ENCODE results near the gene LAMB4. TPM values are rescaled to one million over a fixed set of nuclear protein-coding genes. Genes with fewer than 3 reads are reported as not detected.
"Not testable (repeated sequence)": the region's sequence is repeated elsewhere in the genome, so short reads cannot be mapped to it uniquely, and the experiment has no call there.

LAMB4 gene
- total RNA-seq, 1 experiment from 2014 or later, result 0.13 TPM

DNA sequence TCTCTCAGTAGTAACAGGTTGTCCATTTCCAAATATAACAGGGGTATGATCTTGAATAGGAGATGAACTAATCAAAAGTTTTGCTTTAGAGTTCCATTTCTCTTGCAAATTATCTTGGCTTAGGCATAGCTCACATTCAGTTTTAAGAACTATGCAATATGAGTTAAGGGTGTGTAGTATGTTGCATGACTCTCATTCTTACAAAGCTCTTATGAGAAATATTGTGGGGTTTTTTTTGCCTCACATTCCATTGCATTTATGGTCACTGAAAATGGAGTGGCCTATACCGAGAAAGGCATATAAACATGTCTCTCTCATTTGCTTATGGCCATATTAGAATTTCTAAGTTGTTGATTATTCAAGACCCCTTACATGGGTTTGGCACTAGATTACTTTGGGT lies 78.7 kb downstream of the LAMB4 start:
- Histone ChIP-seq H3K36me3 (no peaks in the 10 kb centered on the region), H3K27me3 (replicated peaks) (no peaks in the 10 kb centered on the region), H3K4me3 (no peak overlapping the region), H3K4me1 (replicated peaks) (no peaks in the 10 kb centered on the region), H3K27ac (no peak overlapping the region), H3K9me3 (replicated peaks) (no peaks in the 10 kb centered on the region)
- no peak for DNase-seq (ENCODE audit: low read depth in 1 of 2, low spot score in 2 of 2)

DNA sequence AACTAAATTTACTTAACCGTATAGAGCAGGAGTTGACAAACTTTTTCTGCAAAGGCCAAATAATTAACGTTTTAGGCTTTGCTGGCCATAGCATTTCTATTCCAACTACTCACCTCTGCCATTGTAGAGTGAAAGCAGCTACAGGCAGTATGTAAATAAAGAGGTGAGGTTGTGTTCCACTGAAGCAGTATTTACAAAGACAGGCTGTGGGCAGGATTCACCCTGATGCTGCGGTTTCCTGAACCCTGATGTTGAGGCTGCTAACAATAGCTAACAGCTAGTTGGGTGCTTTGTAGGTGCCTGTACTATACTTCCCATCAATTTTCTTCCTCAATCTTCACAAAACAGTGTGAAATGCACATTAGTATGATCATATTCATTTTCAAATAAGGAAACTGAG lies 80.2 kb downstream of the LAMB4 start:
- Histone ChIP-seq H3K9me3 (replicated peaks) (no peaks in the 10 kb centered on the region), H3K4me3 (no peak overlapping the region), H3K36me3 (no peaks in the 10 kb centered on the region), H3K27me3 (replicated peaks) (no peaks in the 10 kb centered on the region), H3K27ac (no peak overlapping the region), H3K4me1 (replicated peaks) (no peaks in the 10 kb centered on the region)
- no peak for DNase-seq (ENCODE audit: low read depth in 1 of 2, low spot score in 2 of 2)

DNA sequence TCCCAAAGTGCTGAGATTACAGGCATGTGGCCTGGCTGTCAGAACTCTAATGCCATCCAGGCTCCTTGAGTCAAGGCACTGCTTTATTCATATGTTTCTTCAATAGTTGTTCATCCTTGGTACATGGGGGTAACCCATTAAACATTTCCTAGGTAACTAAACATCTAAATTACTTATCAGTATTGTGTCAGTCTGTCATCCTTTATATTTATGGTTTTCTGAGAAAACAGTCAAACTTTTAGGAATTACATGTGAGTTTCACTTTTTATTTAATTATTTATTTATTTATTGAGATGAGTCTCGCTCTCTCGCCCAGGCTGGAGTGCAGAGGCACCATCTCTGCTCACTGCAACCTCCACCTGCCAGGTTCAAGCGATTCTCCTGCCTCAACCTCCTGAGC lies 81.7 kb downstream of the LAMB4 start:
- no peak for DNase-seq (ENCODE audit: low read depth in 1 of 2, low spot score in 2 of 2)
- H3K4me1 ChIP-seq (replicated peaks), result no peaks in the 10 kb centered on the region
- no peak overlapping the region for H3K27ac ChIP-seq
- no peaks in the 10 kb centered on the region for H3K36me3 ChIP-seq
- no peak overlapping the region for H3K4me3 ChIP-seq
- no peaks in the 10 kb centered on the region for H3K27me3 ChIP-seq (replicated peaks)
- no peaks in the 10 kb centered on the region for H3K9me3 ChIP-seq (replicated peaks)

DNA sequence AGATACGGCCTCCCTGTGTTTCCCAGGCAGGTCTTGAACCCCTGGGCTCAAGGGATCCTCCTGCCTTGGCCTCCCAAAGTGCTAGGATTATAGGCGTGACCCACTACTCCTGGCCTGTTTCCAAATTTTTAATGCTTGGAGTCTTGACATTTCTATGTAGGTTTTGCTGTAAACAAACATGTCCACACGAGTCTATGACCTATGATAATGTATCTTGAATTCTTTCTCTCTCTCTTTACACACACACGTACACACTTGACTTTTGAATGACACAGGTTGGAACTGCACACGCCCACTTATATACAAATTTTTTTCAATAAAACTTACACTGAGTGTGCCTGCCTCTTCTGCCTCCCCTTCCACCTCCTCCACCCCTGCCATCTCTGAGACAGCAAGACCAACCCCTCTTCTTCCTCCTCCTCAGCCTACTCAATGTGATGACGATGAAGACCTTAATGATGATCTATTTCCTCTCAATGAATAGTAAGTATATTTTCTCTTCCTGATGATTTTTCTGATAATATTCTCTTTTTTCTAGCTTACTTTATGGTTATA lies 83.1 kb downstream of the LAMB4 start:
- H3K4me1 ChIP-seq (replicated peaks), result no peaks in the 10 kb centered on the region
- no peaks in the 10 kb centered on the region for H3K36me3 ChIP-seq
- H3K4me3 ChIP-seq, result no peak overlapping the region
- H3K27ac ChIP-seq, result no peak overlapping the region
- no peaks in the 10 kb centered on the region for H3K9me3 ChIP-seq (replicated peaks)
- DNase-seq (ENCODE audit: low read depth in 1 of 2, low spot score in 2 of 2), result no peak
- no peaks in the 10 kb centered on the region for H3K27me3 ChIP-seq (replicated peaks)

DNA sequence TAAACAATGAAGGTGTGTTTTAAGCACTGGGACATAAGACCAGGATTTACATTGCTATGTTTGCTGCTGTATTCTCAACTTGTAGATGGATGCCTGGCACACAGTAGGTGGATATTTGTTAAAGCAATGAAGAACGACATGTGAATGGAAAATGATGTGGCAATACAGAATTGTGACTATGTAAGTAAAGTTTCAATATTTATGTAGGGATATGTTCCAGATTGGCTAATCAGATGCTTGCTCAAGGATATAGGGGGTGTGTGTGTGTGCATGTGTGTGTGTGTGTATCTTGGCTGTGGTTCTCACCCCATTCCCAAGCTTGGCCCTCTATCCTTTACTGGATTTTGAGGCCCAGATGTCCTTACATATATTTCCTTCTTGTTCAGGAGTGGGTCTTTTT lies 84.5 kb downstream of the LAMB4 start:
- Histone ChIP-seq H3K27ac (no peak overlapping the region), H3K9me3 (replicated peaks) (no peaks in the 10 kb centered on the region)
- DNase-seq (ENCODE audit: low read depth in 1 of 2, low spot score in 2 of 2), result no peak

DNA sequence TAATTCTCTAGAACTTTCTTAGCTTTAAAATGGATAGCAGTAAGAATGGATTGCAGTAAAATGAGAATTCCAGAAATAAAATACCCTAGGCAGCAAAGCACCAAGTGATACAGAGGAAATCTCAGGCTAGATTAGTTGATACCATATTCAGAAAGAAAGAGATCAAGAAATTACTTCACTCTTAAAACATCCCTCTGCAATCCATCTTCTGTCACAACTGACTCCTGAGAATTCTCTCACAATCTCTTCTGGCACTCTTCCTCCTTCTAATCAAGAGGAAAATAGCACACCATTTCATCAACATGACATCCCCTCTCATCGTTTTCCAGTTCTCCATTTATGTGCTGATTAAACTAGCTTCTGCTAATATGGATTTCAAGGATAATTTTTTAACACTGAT lies 85.0 kb downstream of the LAMB4 start:
- H3K4me3 ChIP-seq, result no peak overlapping the region
- no peaks in the 10 kb centered on the region for H3K4me1 ChIP-seq (replicated peaks)
- H3K27me3 ChIP-seq (replicated peaks), result no peaks in the 10 kb centered on the region
- no peaks in the 10 kb centered on the region for H3K9me3 ChIP-seq (replicated peaks)
- no peak overlapping the region for H3K27ac ChIP-seq
- no peak for DNase-seq (ENCODE audit: low read depth in 1 of 2, low spot score in 2 of 2)
- H3K36me3 ChIP-seq, result no peaks in the 10 kb centered on the region

More for the DNA sequence above, 84.5 kb downstream of the LAMB4 start:
- no peak overlapping the region for H3K4me3 ChIP-seq
- H3K36me3 ChIP-seq, result no peaks in the 10 kb centered on the region
- no peaks in the 10 kb centered on the region for H3K27me3 ChIP-seq (replicated peaks)
- H3K4me1 ChIP-seq (replicated peaks), result no peaks in the 10 kb centered on the region

DNA sequence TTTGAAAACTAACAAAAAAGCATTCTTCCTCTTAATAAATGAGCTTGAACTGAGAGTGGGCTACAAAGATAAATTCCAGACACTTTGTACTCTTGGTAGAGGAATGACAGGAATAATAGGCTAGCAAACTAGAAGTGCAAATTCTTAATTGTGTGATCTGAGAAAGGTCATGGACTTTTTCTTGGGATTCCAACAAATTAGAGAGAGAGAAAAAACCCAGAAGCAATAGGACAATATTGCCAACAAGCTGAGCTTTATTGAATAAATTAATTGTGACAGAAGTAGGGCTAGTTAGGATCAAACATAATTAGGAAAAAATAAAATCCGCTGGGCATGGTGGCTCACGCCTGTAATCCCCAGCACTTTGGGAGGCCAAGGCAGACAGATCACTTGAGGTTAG lies 85.8 kb downstream of the LAMB4 start:
- H3K27ac ChIP-seq, result no peak overlapping the region
- no peak overlapping the region for H3K4me3 ChIP-seq
- no peaks in the 10 kb centered on the region for H3K4me1 ChIP-seq (replicated peaks)
- H3K9me3 ChIP-seq (replicated peaks), result no peaks in the 10 kb centered on the region
- DNase-seq (ENCODE audit: low read depth in 1 of 2, low spot score in 2 of 2), result no peak
- H3K36me3 ChIP-seq, result no peaks in the 10 kb centered on the region
- H3K27me3 ChIP-seq (replicated peaks), result no peaks in the 10 kb centered on the region

DNA sequence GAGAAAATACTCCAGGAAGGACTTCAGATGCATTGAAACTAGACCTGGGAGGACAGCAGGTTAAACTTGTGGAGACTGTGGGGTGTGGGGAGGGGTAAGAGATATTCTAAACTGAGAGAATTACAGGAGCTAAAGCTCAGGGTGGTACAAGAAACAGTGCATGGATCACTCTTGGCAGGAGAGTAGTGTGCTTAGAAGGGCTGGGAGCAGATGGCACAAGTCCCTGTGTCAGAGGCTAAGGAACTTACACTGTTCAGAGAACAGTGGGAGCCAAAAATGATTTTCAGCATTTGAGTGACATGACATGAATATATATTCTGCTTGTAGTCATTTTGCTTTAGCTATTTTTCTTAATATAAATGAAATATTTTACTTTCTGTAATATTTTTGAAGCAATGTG lies 91.2 kb downstream of the LAMB4 start:
- no peaks in the 10 kb centered on the region for H3K36me3 ChIP-seq
- H3K9me3 ChIP-seq (replicated peaks), result no peaks in the 10 kb centered on the region
- no peak overlapping the region for H3K27ac ChIP-seq
- H3K4me3 ChIP-seq, result no peak overlapping the region
- H3K27me3 ChIP-seq (replicated peaks), result no peaks in the 10 kb centered on the region
- no peak for DNase-seq (ENCODE audit: low read depth in 1 of 2, low spot score in 2 of 2)
- H3K4me1 ChIP-seq (replicated peaks), result no peaks in the 10 kb centered on the region

DNA sequence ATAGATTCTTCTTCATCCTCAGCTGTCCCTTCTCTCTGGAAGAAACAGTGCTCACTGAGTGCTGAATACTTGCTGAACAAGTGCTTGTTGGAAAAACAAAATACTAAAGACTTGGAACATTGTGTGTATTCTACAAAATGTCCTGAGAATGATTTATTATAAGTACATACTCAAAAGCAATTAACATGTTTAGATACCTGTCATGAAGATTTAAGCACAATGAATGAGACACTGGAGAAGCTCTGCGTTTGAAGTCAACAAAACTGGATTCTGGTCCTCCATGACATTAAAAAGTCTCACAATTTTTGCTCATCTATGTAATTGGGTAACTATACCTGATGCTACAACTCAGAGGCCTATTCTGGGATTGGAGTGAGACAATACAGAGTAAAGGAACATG lies 92.4 kb downstream of the LAMB4 start:
- Histone ChIP-seq H3K27ac (no peak overlapping the region), H3K4me3 (no peak overlapping the region), H3K9me3 (replicated peaks) (no peaks in the 10 kb centered on the region), H3K4me1 (replicated peaks) (no peaks in the 10 kb centered on the region), H3K27me3 (replicated peaks) (no peaks in the 10 kb centered on the region), H3K36me3 (no peaks in the 10 kb centered on the region)
- no peak for DNase-seq (ENCODE audit: low read depth in 1 of 2, low spot score in 2 of 2)

DNA sequence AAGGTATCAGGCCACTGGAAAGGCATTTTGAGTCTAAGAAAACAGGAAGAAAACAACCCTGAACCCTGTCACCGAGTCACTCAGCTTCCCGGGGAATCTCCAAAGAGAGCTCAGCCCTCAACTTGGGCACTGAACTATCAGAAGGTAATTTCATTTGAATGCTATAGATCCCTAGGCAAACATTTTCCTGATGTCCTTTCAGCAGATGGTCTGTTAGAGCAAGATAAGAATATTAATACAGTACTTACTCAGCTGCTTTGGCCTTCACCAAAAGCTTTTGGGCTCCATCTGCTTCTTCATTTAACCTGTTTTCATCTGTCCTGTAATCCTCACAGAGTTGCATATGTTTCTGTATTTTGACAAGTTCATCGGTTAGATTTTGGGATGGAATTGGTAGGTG lies 93.0 kb downstream of the LAMB4 start:
- no peak for DNase-seq (ENCODE audit: low read depth in 1 of 2, low spot score in 2 of 2)
- Histone ChIP-seq H3K27me3 (replicated peaks) (no peaks in the 10 kb centered on the region), H3K36me3 (no peaks in the 10 kb centered on the region), H3K4me3 (no peak overlapping the region), H3K4me1 (replicated peaks) (0 out of 2 replicates have a peak, but pooled peaks cover 3% of the 10 kb centered on the region), H3K27ac (no peak overlapping the region), H3K9me3 (replicated peaks) (no peaks in the 10 kb centered on the region)

DNA sequence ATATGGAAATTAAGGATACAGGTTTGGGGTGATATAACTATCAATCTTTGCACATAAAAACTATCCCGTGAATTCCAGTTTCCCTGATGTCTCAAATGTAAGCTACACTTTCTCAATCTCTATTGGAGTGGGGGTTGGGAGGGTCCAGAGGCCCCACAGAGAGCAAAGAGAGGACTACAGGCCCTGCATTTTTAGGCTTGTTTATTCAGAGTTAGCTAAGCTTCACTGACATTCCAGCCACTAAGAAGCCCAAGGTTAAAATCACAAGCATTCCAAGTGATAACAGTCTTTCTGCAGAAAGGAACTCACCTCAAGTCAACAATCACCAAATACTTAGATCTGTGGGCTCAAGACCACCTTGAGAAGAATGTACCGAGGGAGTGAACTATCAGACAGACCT lies 95.6 kb downstream of the LAMB4 start:
- Histone ChIP-seq H3K4me3 (no peak overlapping the region), H3K27ac (no peak overlapping the region), H3K36me3 (no peaks in the 10 kb centered on the region), H3K27me3 (replicated peaks) (no peaks in the 10 kb centered on the region), H3K9me3 (replicated peaks) (no peaks in the 10 kb centered on the region), H3K4me1 (replicated peaks) (peaks cover 16% of the 10 kb centered on the region)
- DNase-seq (ENCODE audit: low read depth in 1 of 2, low spot score in 2 of 2), result no peak

DNA sequence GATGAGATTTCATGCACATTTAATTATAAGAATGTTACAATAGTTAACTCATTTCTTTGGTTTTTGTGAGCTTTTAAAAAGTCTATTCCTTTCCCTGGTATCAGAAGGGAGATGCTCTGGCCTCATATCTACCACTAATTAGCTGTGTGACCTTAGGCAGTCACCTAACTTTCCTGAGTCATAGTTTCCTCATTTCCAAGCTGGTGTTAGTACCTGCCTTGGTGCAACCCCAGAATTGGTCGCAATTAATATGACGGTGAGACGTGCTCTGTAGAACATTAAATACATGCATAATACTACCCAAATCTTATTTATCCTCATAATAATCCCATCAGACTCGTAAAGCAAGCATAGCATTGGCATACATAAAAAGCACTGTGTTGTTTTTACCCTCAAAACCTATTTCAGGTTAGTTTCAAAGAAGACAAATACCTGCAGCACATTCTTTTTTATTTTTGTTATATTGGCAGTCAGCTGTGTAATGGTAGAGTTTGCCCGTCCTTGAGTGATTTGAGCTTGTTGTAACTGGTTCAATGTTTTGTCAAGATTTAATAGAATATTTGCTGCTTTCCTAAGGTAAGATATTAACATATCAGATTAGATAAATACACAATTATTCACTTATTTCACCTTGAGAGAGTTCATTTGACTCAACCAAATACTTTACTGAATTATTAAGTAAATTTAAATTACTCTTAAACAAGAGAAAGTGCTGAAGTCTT lies 96.2 kb downstream of the LAMB4 start:
- no peaks in the 10 kb centered on the region for H3K9me3 ChIP-seq (replicated peaks)
- DNase-seq (ENCODE audit: low read depth in 1 of 2, low spot score in 2 of 2), result no peak
- H3K4me1 ChIP-seq (replicated peaks), result peaks cover 20% of the 10 kb centered on the region
- no peaks in the 10 kb centered on the region for H3K27me3 ChIP-seq (replicated peaks)
- H3K36me3 ChIP-seq, result no peaks in the 10 kb centered on the region
- no peak overlapping the region for H3K4me3 ChIP-seq
- no peak overlapping the region for H3K27ac ChIP-seq

DNA sequence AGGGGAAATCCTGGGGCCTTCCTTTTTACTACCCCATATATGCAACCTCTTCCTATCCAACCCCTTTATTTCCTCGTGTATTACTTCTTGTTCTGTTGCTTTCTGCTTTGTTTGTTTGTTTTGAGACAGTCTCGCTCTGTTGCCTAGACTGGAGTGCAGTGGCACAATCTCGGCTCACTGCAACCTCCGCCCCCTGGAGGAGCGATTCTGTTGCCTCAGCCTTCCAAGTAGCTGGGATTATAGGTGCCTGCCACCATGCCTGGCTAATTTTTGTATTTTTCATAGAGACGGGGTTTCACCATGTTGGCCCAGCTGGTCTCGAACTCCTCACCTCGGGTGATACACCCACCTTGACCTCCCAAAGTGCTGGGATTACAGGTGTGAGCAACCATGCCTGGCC lies 96.9 kb downstream of the LAMB4 start:
- DNase-seq (ENCODE audit: low read depth in 1 of 2, low spot score in 2 of 2); H3K4me3 ChIP-seq; H3K36me3 ChIP-seq; H3K9me3 ChIP-seq (replicated peaks); H3K27me3 ChIP-seq (replicated peaks); H3K27ac ChIP-seq: not testable (repeated sequence)
- H3K4me1 ChIP-seq (replicated peaks), result peaks cover 20% of the 10 kb centered on the region

DNA sequence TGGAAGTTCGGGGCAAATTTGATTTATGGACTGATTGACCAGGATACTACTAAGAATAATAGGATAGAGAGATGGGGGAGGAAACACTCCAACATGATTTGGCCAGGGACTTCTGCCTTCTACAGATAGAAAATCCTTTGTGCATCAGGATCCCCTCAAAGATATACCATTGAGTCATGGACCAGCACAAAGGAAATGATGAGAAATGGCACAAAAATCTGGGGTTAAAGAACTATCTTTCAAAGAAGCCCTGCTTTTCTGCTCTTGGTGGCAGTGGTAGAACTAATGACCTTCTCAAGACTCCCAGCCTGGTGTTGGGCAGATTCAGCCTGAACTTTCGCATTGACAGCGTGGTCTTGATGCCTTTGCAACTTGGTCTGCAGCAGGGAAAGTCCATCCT lies 99.6 kb downstream of the LAMB4 start:
- H3K4me1 ChIP-seq (replicated peaks), result peaks cover 20% of the 10 kb centered on the region
- no peaks in the 10 kb centered on the region for H3K9me3 ChIP-seq (replicated peaks)
- H3K27me3 ChIP-seq (replicated peaks), result no peaks in the 10 kb centered on the region
- peak in 1 of 2 experiments; percentile 59 for DNase-seq (ENCODE audit: low read depth in 1 of 2, low spot score in 2 of 2)
- H3K4me3 ChIP-seq, result no peak overlapping the region
- peak overlapping the region; percentile 73 for H3K27ac ChIP-seq
- H3K36me3 ChIP-seq, result no peaks in the 10 kb centered on the region

DNA sequence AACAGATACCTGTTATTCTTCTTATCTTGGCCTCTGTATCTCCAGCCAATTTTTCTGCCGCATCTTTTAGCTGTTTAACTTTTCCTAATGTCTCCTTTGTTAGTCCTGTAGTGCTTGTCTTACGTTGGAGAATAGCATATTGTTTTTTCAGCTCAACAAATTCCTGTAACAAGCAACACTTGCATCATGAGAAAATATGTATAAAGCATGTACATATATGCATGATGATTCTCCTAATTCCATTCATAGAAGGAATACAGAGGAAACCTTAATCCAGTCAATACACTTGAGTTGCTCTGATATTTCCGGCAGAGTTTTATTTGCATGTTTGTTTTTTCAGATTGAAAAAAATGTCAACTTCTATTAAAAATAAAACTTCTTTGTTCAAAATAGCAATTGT lies 101.1 kb downstream of the LAMB4 start:
- Histone ChIP-seq H3K4me1 (replicated peaks) (peaks cover 20% of the 10 kb centered on the region), H3K27ac (no peak overlapping the region), H3K9me3 (replicated peaks) (no peaks in the 10 kb centered on the region), H3K27me3 (replicated peaks) (no peaks in the 10 kb centered on the region), H3K36me3 (no peaks in the 10 kb centered on the region), H3K4me3 (no peak overlapping the region)
- DNase-seq (ENCODE audit: low read depth in 1 of 2, low spot score in 2 of 2), result no peak

Measured in SJSA1 (cell line).